Natural killer cell treated with Interleukin-12 subunit alpha and Interleukin-12 subunit beta and Interleukin-15 and Interleukin-18, amount 100 ng/mL, for 72 hours (primary cell): ENCODE measurements around the gene GALNT2. TPM values are rescaled to one million over a fixed set of nuclear protein-coding genes. Genes with fewer than 3 reads are reported as not detected.

Experiments
- ATAC-seq, 2 donors: fragments of 150-1000 bp; cut with Tn5 transposase in 1 of 2; sonication (Bioruptor Pico), chemical (Tn5 transposase) in 1 of 2; 2 replicates each; pipeline ENCODE4 v1.10.0; 2021
- DNase-seq: peaks from one replicate; pipeline ENCODE4 v3.0.0; 2022; ENCODE audit warnings: low spot score
- H3K27ac Mint-ChIP-seq, 2 donors: 1 replicate in 1 of 2; 2 replicates in 1 of 2; pipeline ENCODE4 v1.8.0; 2022; ENCODE audit warnings: mixed read lengths in 2 of 2, mild to moderate bottlenecking in 1 of 2, moderate library complexity in 1 of 2
- H3K27me3 Mint-ChIP-seq, 2 donors: 1 replicate in 1 of 2; 2 replicates in 1 of 2; pipeline ENCODE4 v1.8.0; 2022; ENCODE audit warnings: mixed read lengths in 2 of 2
- H3K36me3 Mint-ChIP-seq: one replicate; pipeline ENCODE4 v1.8.0; 2022; ENCODE audit warnings: mixed read lengths
- H3K4me1 Mint-ChIP-seq, 2 donors: 1 replicate in 1 of 2; 2 replicates in 1 of 2; pipeline ENCODE4 v1.8.0; 2022; ENCODE audit warnings: low read depth in 2 of 2, mixed read lengths in 2 of 2, mild to moderate bottlenecking in 1 of 2
- H3K4me3 Mint-ChIP-seq: one replicate; pipeline ENCODE4 v1.8.0; 2022; ENCODE audit warnings: mixed read lengths
- H3K9me3 Mint-ChIP-seq: 2 replicates; pipeline ENCODE4 v1.8.0; 2022; ENCODE audit warnings: mixed read lengths
- total RNA-seq, 2 donors: library from RNA; stranded (reverse); gene quantifications; one replicate each; pipeline ENCODE4 v1.2.3, GENCODE V29; 2022

GALNT2 gene
- total RNA-seq, 2 donors from 2014 or later, result 37.7 to 51.5 TPM

DNA sequence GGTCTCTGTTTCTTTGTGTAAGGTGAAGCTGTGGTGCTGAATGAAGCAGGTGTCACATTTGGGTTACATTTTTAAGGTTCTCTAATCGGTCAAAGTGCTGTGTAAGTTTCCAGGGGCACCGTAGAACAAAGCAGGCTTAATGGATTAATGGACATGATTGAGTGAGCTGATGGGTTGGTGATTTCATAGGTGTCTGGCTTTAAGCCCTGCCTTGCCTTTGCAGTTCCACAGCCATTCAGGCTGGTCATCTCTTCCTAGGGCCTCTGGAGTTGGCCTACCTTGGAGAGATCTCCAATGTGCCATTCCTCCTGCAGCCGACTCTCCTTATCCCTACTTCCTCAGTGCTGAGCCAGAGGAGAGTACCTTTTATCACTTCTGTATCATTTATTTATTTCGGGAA lies 15.2 kb downstream of the GALNT2 start:
- H3K4me1 Mint-ChIP-seq, result peaks cover 44 to 53% of the 10 kb centered on the region in 2 donors
- H3K27me3 Mint-ChIP-seq, result no peaks in the 10 kb centered on the region
- H3K4me3 Mint-ChIP-seq, result no peak overlapping the region
- H3K27ac Mint-ChIP-seq, result peak overlapping the region; percentile 84 to 93
- ATAC-seq, result no peak
- H3K9me3 Mint-ChIP-seq, result peaks cover 7% of the 10 kb centered on the region
- peaks cover 7% of the 10 kb centered on the region for H3K36me3 Mint-ChIP-seq
- no peak for DNase-seq

DNA sequence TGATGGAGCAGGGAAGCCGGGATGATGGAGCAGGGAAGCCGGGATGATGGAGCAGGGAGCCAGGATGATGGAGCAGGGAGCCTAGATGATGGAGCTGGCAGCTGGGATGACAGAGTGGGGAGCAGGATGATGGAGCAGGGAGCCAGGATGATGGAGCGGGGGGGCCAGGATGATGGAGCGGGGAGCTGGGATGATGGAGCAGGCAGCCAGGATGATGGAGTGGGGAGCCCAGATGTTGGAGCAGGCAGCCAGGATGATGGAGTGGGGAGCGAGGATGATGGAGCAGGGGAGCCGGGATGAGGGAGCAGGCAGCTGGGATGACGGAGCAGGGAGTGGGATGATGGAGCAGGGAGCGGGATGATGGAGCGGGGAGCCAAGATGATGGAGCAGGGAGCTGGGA lies 16.0 kb downstream of the GALNT2 start:
- no peak for ATAC-seq
- DNase-seq, result no peak
- Mint-ChIP-seq H3K4me3 (peak overlapping the region; percentile 71), H3K4me1 (peaks cover 49 to 58% of the 10 kb centered on the region in 2 donors), H3K9me3 (peaks cover 7% of the 10 kb centered on the region), H3K27me3 (no peaks in the 10 kb centered on the region), H3K27ac (peak overlapping the region; percentile 84 to 93), H3K36me3 (peaks cover 7% of the 10 kb centered on the region)

DNA sequence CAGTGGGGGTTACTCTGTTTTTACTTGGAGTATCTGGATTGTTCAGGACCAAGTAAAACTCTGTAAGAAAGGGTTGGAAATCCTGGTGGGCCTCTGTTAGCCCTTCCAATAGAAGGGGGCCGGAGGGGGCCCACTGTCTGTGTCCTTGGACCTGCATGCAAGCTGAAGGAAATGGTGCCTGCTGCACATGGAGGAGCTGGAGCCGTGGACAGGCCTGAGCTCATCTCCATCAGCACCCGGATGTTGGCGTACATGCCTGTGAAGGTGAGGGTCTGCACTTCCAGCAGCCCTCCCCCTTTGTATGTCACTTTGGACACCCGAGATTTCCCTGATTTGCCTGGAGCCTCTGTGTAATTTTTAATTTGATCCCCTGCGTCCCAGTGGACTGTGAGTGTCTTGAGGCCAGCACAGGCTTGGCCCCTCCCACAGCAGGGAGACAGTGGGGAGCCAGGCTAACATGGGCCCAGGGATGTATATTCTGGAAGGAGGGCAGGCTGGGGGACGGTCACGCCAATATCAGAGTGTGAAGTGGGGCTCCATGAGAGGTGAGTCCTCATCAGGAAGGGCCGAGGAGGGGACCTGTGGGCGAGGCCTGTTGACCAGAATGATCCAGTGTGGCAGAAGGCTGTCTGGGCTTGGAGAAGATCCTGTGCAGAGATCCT lies 16.8 kb downstream of the GALNT2 start:
- Mint-ChIP-seq H3K36me3 (peaks cover 7% of the 10 kb centered on the region), H3K4me1 (peaks cover 49 to 63% of the 10 kb centered on the region in 2 donors), H3K4me3 (peak overlapping the region; percentile 76), H3K9me3 (peaks cover 7% of the 10 kb centered on the region), H3K27me3 (no peaks in the 10 kb centered on the region), H3K27ac (peak overlapping the region; percentile 84 to 93)
- no peak for DNase-seq
- peak in 1 of 2 donors; percentile 8 for ATAC-seq

DNA sequence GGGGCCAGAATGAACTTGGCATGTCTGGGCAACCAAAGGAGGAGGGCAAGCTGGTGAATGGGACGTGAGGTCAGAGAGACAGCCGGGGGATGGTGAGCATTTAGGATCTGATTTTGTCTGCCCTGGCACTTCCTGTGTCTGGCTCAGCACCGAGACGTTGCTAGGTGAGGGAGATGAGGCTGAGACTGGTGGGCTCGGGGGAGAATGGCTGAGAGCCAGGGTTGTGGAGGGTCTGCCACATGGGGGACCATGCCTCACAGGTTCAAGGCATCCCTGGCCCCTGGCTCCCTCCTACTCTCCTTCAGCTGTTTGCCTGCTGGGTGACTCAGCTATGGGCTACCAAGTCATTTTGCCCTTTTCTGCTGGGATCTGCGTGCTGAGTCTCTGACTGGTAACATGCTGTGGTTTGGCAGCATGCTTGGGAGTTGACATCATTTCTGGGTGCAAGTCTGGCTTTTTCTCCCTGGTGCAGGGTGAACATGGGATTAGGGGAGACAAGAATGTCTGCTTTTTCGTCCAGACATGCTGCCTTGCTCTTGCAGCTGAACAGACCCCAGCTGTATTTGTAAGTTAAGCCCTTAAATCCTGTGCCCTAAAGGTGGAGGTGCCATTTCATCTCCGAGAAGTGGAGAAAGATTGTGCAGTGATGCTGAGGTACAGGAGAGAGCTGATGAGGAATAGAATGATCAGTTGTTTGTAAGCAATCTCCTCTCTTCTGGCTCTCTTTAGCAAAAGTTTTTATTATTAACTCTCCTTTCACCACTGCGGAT lies 17.6 kb downstream of the GALNT2 start:
- Mint-ChIP-seq H3K4me3 (peak overlapping the region; percentile 76), H3K27me3 (no peaks in the 10 kb centered on the region), H3K9me3 (peaks cover 7% of the 10 kb centered on the region), H3K27ac (peak overlapping the region; percentile 84 to 93), H3K4me1 (peaks cover 49 to 67% of the 10 kb centered on the region in 2 donors), H3K36me3 (peaks cover 7% of the 10 kb centered on the region)
- peak; percentile 88 to 96 for ATAC-seq
- DNase-seq, result no peak

DNA sequence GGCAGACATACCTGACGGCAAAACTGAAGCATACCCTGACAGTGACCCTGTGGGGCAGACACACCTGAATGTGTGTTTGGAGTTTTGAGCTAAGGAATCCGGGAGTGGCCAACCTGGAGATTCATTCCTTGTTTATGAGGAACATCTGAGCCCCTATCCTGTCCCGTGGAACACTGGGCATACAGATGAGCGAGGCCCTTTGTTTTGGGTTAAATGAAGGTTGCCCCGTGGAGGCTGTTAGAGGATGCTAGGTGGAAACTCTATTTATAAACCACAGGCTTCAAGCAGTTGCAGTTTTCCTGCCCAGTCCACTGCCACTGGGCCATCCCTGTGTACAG lies 18.1 kb downstream of the GALNT2 start:
- Mint-ChIP-seq H3K4me3 (no peak overlapping the region), H3K27me3 (no peaks in the 10 kb centered on the region), H3K9me3 (peaks cover 7% of the 10 kb centered on the region), H3K36me3 (peaks cover 7% of the 10 kb centered on the region), H3K4me1 (peaks cover 52 to 67% of the 10 kb centered on the region in 2 donors), H3K27ac (peak overlapping the region; percentile 62 to 93)
- no peak for ATAC-seq
- DNase-seq, result no peak

DNA sequence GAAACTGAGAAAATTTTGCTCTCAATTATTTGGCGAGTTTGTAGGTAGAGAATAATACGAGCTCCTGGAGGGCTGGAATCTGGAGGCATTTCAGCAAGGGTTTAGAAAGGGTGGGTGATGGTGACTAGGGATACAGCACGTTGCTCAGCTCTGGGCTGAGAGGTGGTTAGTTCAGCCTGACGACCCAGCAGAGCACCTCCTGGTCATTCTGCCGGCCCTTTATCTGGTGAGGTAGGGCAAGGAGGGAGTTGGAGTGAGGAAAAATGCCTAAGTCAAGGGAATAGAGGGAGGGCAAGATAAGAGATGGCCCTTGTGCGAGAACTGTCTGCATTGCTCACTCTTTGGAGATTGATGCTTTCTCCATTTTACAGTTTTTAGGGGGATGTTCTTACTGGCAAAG lies 19.1 kb downstream of the GALNT2 start:
- no peak for DNase-seq
- peak overlapping the region; percentile 14 to 62 for H3K27ac Mint-ChIP-seq
- no peaks in the 10 kb centered on the region for H3K27me3 Mint-ChIP-seq
- no peak for ATAC-seq
- H3K4me3 Mint-ChIP-seq, result no peak overlapping the region
- peaks cover 7% of the 10 kb centered on the region for H3K9me3 Mint-ChIP-seq
- H3K4me1 Mint-ChIP-seq, result peaks cover 58 to 70% of the 10 kb centered on the region in 2 donors
- H3K36me3 Mint-ChIP-seq, result peaks cover 7% of the 10 kb centered on the region

DNA sequence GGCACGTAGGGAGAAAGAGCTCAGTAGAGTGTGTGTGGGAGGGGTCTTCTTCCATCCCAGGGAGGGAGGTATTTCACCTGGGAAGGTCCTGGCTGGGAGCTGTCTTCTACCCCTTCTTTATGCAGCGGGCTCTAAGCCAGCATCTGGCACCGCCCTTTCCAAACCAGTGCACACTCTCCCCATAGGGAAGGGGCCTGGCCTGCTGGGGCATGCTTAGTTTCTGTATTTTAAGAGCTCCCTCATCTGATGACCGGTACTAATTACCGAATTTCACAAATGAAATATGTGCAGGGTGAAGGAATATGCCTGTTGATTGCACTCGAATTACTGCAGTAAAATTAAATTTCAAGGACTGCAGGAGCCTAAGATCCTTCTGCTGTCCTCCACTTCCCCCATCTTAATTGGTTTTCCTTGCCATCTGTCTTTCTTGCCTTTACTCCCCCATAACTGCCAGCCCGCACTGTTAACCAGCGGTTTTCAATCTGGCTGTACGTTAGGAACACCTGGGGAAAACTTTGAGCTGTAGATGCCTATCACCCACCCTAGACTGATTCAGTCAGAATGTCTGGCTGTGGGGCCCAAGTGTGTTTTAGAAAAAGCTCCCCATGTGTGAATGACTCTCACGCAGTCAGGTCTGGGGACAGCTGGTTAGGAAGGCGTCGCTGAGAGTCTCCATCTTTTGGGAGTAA lies 20.1 kb downstream of the GALNT2 start:
- ATAC-seq (no peak), DNase-seq (no peak)
- peaks cover 7% of the 10 kb centered on the region for H3K36me3 Mint-ChIP-seq
- H3K9me3 Mint-ChIP-seq, result peaks cover 7% of the 10 kb centered on the region
- H3K4me1 Mint-ChIP-seq, result peaks cover 60 to 61% of the 10 kb centered on the region in 2 donors
- H3K27me3 Mint-ChIP-seq, result no peaks in the 10 kb centered on the region
- H3K4me3 Mint-ChIP-seq, result no peak overlapping the region
- H3K27ac Mint-ChIP-seq, result peak overlapping the region in 1 of 2 donors; percentile 62

DNA sequence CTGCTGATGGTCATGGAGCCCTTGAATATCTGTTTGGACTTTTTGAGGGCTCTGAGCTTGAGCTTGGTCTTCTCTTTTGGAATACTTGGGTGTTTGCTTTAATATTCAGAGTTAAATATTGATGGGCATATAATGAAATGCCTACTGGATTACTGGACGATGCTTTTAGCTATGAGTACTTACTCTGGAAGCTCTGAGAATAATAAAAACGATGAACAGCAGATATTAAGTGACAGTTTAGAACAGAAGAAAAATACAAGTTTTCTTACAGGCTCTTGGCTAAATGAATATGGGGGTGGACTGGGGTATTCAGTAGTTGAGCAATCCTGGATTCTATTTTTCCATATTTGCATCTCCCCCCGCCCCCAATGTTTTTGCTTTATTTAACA lies 20.7 kb downstream of the GALNT2 start:
- ATAC-seq, result no peak
- Mint-ChIP-seq H3K27ac (peak overlapping the region in 1 of 2 donors; percentile 28), H3K9me3 (peaks cover 4% of the 10 kb centered on the region), H3K4me1 (peaks cover 54 to 58% of the 10 kb centered on the region in 2 donors), H3K4me3 (no peak overlapping the region), H3K36me3 (peaks cover 3% of the 10 kb centered on the region), H3K27me3 (no peaks in the 10 kb centered on the region)
- DNase-seq, result no peak

DNA sequence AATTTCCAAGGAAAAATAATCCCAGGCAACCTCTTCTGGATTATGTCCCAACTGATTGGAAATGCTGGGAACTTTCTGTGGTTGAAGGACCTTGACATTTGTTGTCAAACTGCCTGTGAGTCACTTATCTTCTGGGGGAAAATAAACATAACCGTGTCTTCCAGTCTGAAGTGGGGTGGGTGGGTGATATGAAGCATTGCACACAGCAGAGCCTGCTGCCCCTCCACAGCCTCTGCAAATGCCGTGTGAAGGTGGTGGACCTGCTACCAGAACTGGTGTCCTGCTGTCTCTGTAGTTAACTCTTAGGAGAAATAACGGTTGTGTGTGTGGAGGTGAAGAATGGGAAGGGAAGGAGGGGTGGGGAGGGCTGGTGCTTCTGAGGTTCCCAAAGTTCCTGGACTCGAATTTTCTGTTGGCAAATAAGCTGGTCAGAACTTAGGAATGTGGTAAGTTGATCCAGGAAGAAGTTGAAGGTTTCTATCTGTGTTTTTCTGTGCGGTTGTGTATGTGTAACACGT lies 23.2 kb downstream of the GALNT2 start:
- DNase-seq (no peak), ATAC-seq (no peak)
- Mint-ChIP-seq H3K4me3 (no peak overlapping the region), H3K27ac (no peak overlapping the region), H3K9me3 (no peaks in the 10 kb centered on the region), H3K27me3 (no peaks in the 10 kb centered on the region), H3K36me3 (no peaks in the 10 kb centered on the region), H3K4me1 (peaks cover 33 to 50% of the 10 kb centered on the region in 2 donors)

DNA sequence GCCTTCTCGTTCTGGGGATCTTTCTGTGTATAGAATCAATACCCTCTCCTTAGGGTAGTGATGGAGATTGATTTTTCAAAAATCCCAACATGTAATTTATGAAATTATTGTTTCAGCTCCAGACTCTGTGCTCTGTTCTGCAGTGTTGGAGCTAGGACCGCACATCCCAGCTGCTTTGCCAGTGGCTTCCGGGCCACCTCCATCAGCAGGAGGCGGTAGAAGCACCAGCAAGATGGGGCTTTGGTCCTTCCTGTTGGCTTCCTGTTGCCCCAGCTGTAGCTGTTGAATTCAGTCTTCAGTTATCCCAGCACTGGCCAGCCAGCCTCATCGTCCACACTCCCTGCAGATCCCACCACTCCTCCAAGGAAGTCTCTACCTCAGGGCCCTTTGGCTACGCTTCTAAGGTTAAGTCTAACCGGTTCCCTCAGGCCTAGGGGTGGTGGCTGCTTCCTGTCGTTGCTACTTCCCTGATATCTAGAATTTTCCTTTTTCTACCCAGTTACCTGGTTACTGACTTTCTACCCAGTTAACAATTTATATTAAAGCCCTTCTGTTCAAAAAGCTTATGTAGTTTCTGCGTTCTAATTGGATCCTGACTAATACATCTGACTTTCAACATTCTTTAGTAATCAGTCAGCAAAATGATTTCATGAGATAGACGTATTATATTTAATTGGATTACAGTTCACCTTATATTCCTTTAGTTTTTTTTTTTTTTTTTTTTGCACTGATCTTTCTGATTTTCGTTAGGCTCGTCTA lies 24.6 kb downstream of the GALNT2 start:
- no peak overlapping the region for H3K4me3 Mint-ChIP-seq
- H3K9me3 Mint-ChIP-seq, result no peaks in the 10 kb centered on the region
- no peak for ATAC-seq
- H3K27ac Mint-ChIP-seq, result peak overlapping the region in 1 of 2 donors; percentile 70
- peak; percentile 47 for DNase-seq
- H3K27me3 Mint-ChIP-seq, result no peaks in the 10 kb centered on the region
- no peaks in the 10 kb centered on the region for H3K36me3 Mint-ChIP-seq
- H3K4me1 Mint-ChIP-seq, result peaks cover 31 to 43% of the 10 kb centered on the region in 2 donors

DNA sequence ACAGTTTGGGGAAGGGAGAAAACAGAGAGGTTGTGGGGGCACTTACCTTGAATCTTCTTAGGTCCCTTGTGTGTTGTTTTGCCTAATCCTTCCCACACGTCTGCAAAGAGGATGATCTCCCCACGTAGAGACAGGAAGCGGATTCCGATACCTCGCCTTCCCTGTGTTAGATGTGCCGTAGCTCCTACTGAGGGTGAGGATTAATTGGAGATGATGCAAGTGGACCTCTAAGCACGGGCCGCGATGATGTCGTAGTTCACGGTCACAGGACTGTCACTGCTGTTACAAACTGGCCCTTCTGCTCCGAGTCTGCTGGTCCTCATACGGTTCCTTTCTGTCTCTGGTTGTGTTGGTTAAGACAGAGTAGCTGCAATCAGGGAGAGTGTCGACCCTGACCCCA lies 27.7 kb downstream of the GALNT2 start:
- H3K4me3 Mint-ChIP-seq, result no peak overlapping the region
- no peaks in the 10 kb centered on the region for H3K27me3 Mint-ChIP-seq
- ATAC-seq (no peak), DNase-seq (peak; percentile 10)
- H3K9me3 Mint-ChIP-seq, result no peaks in the 10 kb centered on the region
- H3K4me1 Mint-ChIP-seq, result peaks cover 29 to 31% of the 10 kb centered on the region in 2 donors
- peak overlapping the region in 1 of 2 donors; percentile 50 for H3K27ac Mint-ChIP-seq
- H3K36me3 Mint-ChIP-seq, result no peaks in the 10 kb centered on the region

DNA sequence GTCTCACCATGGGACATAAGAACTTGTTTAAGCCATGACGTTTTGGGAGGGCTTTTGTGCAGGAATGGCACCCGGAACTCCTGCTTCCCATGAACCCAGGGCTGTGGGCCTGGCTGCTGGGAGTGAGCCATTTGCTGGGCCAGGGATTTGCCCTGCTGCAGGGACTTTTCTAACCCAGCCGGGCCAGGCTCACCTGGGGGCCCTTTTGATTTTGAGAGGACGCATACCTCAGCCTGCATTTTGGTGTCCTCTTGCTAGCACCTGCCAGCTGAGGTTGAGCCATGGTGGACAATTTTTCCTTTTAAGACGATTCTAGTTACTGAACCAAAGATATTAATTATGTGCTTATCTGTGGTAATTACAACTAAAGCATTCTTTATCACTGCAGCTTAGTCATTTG lies 28.9 kb downstream of the GALNT2 start:
- DNase-seq, result peak; percentile 49
- Mint-ChIP-seq H3K9me3 (no peaks in the 10 kb centered on the region), H3K36me3 (no peaks in the 10 kb centered on the region), H3K4me3 (no peak overlapping the region), H3K27ac (peak overlapping the region in 1 of 2 donors; percentile 50), H3K4me1 (peaks cover 22 to 24% of the 10 kb centered on the region in 2 donors), H3K27me3 (no peaks in the 10 kb centered on the region)
- no peak for ATAC-seq

DNA sequence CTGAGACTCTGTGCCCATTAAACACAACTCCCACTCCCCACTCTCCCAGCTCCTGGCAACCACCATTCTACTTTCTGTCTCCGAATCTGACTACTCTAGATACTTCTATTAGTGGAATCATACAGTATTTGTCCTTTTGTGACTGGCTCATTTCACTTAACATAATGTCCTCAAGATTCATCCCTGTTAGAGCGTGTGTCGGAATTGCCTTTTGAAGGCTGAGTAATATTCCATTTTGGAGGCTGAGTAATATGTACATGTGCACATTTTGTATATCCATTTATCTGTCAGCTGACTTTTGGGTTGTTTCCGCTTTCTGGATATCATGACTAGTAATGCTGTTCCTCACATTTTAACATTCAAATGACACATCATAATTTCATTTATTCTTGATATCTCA lies 30.3 kb downstream of the GALNT2 start:
- H3K4me3 Mint-ChIP-seq, result no peak overlapping the region
- peaks cover 27 to 30% of the 10 kb centered on the region in 2 donors for H3K4me1 Mint-ChIP-seq
- H3K9me3 Mint-ChIP-seq, result no peaks in the 10 kb centered on the region
- H3K27me3 Mint-ChIP-seq, result no peaks in the 10 kb centered on the region
- DNase-seq (no peak), ATAC-seq (no peak)
- no peaks in the 10 kb centered on the region for H3K36me3 Mint-ChIP-seq
- H3K27ac Mint-ChIP-seq, result peak overlapping the region in 1 of 2 donors; percentile 11
